HG02623 (cell line): Measurements from ENCODE around the gene DMD.
"Not testable (repeated sequence)": the region's sequence is repeated elsewhere in the genome, so short reads cannot be mapped to it uniquely, and the experiment has no call there.

ENCODE experiments used
- ATAC-seq: cut with Tn5 transposase; IDR thresholded peaks from one replicate; pipeline ENCODE4 v1.9.1; 2021; ENCODE audit warnings: moderate library complexity; ENCODE audit not compliant: unreplicated experiment

The DMD gene

DNA sequence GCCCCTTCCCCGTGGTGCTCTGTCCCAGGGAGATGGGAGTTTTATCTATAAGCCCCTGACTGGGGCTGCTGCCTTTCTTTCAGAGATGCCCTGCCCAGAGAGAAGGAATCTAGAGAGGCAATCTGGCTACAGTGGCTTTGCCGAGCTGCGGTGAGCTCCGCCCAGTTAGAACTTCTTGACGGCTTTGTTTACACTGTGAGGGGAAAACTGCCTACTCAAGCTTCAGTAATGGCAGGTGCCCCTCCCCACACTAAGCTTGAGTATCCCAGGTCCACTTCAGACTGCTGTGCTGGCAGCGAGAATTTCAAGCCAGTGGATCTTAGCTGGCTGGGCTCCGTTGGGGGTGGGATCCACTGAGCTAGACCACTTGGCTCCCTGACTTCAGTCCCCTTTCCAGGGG is 1740.6 kb downstream of the DMD start:
- not testable (repeated sequence) for ATAC-seq

DNA sequence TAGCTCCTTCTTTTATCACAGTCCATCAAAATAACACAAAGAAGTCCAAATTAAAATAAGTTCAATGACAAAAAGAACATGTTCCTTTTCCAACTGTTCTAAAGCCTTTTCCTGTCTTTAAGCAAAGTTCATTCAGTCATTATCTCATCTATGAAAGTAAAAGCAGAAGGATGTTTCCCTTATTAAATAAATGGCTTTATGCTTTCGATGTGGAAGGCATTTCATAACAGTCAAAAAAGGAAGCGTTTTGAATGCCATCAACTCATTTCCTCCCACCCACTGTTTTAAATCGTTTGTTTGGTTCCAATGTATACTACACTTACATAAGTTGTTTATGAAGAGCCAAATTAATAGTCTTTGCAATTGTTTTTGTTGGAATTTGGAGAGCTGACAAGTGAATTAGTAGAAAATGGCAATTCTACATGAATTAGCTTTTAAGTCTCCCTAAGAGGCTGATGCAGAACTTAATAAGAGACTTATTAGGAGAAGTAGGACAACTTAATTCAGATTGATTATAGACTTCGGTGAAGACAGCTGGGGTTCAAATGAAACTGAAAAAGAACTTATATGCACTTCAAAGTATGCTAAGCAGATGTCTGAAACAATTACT is 1746.9 kb downstream of the DMD start:
- no peak for ATAC-seq

DNA sequence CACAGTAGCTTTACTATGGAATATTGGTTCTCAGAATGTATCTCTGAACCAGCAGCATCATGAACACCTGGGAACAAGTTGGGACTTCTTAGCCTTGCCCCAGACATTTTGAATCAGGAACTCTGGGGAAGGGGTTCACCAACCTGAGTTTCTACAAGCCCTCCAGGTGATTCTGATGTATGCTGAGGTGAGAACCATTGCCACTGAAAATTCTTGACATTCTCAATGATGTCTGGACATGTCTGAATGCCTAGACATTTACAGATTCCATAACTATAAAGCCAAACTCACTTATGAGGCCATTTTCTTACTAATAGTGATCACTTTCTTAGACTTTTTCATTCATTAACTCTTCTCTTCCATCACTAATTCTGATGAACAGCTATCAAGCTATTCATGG is 1750.1 kb downstream of the DMD start:
- no peak for ATAC-seq

DNA sequence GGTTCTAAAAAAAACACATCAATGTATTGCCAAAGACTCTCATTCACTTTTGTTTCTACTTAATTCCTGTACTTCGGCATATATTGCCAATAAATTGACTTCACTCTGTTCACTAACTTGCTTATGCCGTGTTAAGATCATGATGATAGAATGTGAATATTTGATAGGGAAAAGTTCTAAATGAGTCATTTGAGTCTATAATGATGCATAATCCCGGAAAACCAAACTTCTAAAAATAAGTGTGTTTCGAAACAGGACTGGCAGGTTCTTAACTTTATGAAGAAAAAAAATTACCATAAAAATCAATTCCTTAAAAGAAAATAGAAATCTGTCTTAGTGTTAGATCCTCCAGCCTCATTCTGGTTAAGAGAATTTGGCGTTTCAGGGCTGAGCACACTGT is 1752.0 kb downstream of the DMD start:
- no peak for ATAC-seq

DNA sequence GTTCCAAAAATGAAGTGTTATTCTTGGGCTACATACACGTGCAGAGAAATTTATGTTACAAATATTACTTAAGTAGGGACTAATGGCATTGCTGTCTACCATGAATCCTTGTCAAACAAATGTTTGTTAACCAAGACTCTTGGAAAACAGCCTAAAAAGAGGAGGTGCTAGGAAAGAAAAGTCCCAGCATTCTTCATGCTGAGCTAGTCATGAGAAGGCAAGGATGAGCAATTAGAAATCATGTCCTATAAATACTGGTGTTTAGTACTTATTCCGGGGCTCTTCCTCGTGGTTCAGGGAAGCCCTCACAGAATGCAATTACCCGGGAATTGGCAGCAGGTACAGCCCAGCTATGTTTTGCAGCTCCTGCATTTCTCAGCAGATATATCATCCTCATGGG is 1761.4 kb downstream of the DMD start:
- ATAC-seq: no peak

DNA sequence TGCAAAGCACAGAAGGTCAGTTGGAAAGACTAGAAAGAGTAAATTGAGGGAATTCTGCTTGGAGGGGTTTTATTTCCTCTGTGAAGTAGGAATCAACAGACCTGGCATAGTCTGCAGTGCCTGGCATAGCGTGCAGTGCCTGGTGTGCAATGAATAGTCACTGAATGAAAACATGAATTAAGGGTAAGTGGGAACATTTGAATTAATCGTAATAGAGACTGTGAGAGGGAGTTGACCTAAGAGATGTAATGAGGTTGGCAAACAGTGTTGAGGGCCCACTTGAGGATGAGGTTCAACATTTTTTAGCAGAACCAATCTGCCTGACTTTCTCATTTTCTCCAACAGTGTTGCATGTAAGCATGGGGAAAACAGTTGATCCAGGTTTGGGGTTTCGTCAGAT is 1762.3 kb downstream of the DMD start:
- no peak for ATAC-seq

DNA sequence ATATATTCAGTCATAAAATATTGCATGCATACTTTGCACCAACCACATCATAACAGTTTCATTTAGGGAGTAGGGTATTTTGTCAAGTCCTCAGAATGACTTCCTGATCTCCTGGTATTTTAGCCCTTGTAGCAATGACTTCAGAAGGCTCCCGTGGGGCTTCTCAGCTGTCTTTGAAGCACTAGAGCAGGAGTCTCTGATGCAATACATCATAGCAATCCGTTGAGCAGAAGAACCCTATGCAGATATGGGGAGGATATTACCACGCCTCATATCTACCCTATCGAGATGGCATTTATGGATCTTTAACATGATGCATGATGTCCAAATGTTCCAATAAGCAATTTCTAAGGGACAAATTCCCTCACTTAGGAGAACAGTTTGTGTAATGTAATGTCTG is 1765.8 kb downstream of the DMD start:
- ATAC-seq: no peak

DNA sequence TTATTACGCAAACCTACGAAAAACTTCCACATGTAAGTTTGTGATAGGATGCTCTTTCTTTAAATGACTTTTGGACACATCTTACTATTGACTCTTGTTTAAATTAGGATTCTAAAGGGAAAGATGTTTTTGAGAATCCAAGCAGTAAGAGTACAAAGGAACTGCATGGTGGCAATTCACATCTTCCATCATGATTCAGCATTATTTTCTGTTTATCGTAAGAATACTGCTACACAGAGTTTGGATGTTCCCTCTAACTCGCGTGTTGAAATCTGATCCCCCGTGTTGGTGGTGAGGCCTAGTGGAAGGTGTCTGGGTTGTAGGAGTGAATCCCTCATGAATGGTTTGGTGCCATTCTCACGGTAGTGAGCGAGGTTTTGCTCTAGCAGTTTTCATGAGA is 1767.7 kb downstream of the DMD start:
- no peak for ATAC-seq

DNA sequence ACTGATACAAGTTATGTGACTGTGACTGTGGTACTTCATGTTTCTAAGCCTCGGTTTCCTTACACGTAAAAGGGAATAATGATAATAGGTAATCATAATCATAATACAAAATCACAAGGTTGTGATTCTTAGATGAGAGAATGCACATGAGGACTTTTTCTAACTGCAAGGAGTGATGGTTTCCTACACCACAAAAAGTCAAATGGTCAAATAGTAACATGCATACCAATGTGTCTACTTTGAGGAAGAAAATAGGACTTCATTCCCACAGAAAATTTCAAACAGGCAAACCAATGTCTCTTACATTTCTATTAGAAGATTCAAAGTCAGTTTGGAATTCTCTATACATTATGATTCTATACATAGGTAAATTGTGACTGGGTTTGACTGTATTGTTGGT is 1770.8 kb downstream of the DMD start:
- no peak for ATAC-seq

DNA sequence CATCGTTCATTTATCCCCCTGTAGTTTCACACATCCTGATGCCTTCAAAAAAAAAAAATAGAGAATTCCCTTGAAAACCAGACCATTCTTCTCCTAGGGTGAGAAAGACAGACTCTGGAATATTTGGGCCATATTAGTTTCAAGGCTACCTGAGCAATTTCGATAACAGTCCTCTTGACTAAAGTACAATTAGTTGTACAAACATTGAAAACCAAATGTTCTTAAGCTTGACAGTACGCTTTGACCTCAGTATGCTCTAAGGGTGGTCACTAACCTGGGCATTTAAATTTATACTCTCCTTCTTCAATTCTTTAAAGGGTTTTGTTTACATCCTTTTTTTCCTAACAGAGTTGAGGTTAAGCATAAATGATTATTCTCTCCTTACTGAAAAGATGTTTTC is 1774.9 kb downstream of the DMD start:
- ATAC-seq: no peak

DNA sequence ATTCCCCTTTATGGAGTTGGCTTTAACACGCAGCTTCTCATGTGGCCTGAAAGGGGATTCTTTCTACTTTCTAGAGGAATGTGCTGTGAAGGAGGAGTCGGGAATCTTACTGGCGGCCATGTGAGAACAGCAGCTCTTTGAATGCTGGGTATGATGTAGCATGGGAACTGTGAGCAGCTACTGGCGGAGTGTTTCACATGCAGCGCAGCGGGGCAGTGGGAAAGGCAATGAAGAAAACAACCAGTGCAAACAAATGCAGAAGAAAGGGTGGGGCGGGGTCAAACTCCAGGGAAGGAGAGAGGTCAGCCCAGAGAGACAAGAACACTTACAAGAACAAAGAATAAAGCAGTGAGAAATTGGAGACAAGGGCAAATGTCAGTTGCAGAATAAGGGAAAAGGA is 1775.8 kb downstream of the DMD start:
- no peak for ATAC-seq

DNA sequence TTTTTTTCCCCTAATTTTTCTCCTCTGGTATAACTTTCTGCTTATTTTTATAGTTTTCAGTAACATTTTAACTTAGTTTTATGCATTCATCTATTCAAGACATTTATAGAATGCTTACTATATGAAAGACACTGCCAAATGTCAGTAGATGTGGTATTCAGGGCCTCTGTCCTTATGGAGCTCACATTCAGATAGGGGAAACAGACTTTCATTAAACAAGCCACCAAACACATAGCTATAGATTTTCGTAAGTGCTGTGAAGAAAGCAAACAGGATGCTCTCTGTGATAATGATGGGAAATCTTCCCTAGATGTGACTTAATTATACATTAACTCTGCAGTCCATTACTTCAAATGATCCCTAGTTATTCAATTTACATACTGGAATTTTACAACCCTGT is 1777.5 kb downstream of the DMD start:
- no peak for ATAC-seq

DNA sequence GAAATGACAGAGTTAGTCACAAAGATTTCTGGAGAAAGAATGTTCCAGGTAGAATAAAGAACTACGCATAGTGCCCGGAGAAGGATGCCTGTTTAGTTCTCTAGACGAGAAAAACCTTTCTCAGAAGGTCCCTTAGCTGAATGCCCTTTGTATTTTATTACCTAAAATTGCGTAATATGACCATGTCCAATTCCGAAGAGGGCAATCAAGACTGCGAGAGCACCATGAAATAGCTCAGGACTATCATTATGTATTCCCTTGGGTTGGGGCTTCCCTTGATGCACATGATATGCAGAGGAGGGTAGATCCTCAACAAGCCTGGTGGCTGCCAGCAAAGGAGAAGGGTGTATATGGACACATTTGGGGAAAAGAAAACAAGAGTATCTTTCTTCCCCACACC is 1781.4 kb downstream of the DMD start:
- no peak for ATAC-seq

DNA sequence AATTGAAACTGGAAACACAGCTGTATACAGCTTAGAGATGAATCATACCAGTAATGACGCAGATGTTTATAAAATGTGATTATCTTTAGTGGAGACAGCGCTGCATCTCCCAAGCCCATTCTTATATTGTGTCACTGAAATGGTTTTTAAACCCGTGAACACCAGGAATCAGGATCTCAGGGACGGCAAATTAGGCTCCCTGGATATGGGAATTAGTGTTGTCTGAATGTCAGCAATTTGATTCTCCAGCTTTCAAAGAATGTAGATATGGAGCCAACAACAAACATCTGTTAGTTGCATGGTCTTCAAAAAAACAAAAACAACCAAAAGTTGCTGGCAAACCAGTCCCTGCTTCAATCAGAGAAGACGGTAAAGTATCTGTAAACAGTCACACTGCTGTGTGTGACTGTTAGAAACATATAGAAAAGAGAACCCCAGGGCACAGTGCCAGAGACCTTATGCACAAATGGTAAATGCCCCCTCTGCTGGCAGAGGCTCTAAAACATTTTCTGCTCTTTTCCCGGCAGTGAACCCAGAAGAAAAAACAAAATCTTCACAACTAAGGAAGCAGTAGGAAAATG is 1787.7 kb downstream of the DMD start:
- ATAC-seq: no peak

DNA sequence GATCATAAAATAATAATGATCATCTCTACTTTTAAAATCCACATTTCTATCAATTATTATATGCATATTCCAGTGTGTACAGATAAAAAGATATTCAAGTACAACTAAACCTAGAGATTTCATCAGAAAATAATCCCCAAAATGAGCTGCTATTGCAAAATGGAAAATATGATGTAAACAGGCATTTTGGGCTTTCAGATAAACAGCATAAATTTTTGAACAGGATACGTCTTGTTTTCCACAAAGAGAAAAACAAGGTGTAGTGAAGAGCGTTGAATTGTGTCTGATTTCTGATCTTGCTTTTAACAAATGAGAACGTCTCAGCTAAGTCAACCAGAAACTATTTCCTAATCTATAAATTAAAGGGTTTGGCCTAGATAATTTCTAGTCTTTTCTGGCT is 1789.9 kb downstream of the DMD start:
- no peak for ATAC-seq

DNA sequence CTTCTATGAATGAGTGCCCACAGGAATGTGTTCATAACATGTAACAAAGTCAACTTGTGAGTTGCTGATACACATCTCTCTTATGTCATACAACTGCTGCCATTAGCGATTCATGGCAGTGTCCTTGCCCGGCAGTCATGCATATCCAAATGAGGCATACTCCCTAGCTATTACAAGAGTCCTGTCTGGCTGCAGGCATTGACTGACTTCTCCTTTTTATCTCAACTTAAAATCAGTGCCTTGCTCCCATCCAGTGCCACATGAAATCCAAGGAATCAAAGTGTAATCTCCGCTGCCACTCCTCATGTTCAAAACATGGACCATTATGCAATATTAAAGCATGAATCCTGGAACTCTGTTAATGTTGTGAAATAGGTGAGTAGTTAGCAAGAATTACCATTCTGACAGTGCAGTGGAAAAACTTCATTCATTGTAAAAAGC is 1790.6 kb downstream of the DMD start:
- ATAC-seq: no peak

DNA sequence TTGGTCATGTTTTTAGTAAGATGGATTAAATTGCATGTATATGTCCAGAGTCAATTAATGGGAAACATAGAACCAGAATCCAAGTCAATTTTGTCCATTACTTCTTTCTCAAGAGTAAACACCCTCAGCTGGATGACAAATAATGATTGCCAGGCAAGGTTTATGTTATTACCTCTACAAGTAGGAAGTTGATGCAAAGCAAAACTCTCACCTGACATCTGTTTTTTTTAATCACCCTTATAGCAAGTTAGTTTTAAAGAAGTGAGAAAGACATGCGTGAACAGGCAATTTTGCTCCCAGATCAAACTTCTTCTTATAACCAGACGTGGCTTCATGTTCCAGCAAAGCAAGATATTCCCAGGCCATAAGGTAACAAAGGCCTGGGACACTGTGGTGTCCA is 1791.0 kb downstream of the DMD start:
- no peak for ATAC-seq

DNA sequence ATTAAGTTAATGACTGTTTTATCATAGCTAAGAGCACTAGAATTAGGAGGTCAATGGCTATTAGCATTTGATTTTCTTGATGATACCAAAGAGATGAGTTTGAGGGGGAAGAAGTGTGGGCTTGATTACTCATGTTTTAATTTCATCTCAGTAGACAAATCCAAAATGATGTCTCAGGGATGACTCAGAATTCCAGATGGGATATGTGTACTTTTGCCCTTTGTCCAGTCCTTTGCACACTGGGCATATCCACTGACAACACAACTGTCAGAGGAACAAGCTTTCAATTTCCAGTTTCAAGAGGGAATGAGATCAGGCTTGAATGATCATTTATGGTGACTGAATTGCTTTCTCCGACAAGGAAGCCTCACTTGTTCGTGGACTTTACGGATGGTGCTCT is 1814.2 kb downstream of the DMD start:
- no peak for ATAC-seq

DNA sequence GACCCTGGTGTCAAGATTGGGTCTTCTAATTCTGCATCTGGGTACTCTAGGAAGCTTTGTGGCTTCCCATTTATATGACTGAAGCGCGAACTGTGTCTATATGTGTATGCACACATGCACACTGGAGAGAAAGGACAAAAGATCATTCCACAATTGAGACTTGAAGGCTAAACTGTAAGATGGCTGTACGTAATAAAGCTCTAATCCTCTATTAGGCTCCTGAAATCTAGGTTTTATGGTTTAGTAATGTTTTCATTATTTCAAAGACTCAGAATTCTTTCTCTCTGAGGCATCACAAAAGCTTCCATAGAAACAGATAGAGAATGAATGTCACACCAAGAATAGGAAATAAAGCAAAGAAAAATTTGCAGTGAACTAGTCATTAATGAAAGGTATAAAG is 1818.8 kb downstream of the DMD start:
- ATAC-seq: no peak

DNA sequence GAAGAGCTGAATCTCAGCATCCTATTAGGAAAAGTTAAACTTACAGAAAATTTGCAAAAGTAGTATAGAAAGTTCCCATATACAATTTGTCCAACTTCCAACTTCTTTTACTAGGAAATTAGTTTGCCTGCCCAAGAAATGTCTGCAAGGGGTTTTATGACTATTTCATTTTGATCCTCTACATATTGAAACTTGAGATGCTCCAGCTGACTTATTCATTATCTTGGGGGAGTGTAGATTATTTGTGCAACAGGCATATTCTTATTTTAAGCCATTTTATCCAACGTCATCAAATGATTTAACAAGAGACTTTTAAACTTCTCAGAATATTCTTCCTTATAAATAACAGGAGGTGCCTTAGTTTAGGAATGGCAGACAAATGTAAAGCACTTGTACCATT is 1822.4 kb downstream of the DMD start:
- no peak for ATAC-seq

DNA sequence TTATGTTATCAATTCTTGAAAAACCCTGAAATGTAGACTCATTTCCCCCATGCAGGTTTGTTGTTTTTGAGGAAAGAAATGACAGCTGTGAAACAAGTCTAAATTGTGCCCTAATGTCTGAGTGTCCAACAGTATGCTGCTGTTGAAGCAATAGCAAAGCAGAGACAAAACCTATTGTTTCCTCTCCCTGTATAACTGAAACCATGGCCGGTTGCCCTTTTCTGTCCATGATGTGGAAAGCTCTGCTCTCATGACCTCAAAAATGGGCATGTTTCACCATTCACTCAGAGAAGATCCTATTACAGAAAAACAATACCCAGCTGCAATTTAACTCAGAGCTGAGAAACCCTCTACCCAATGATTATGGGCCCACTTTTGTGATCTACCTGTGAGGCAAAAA is 1826.9 kb downstream of the DMD start:
- no peak for ATAC-seq

DNA sequence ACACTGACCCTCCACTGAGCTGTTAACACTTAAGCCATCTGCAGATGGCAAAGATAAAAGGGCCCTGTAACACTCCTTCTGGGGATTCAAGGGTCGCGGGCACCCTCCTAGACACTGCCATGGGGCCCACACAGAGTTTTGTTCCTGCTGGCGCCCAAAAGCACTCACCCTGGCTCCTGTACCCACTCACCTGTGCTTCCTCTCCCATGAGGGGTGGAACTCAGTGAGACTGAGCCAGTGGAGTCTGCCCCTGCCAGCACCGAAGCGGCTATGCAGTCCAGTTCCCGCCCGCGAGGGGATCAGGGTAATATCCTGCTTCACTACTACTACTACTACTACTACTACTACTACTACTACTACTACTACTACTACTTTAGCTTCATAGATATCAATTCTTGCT is 1827.4 kb downstream of the DMD start:
- ATAC-seq: no peak

DNA sequence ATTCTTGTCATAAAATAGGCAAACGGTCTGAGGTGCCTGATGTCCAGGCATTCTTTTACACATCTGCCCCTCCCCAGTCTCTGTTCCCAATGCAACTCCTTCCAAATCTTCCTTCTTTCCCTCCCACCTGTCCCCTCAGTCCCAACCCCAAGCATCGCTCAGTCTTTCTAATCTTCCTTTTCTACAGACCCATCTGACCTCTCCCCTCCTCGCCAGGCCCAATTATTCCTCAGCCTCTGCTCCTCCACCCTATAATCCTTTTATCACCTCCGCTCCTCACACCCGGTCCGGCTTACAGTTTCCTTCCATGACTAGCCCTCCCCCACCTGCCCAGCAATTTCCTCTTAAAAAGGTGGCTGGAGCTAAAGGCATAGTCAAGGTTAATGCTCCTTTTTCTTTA is 1832.4 kb downstream of the DMD start:
- ATAC-seq: not testable (repeated sequence)
